DMS153 treated with DMSO at 0.1 percent for 48 hours (cell line): ENCODE data around the gene TMEM269.
"Not testable (repeated sequence)": the region's sequence is repeated elsewhere in the genome, so short reads cannot be mapped to it uniquely, and the experiment has no call there.

ENCODE experiments used
- DNase-seq: peaks from one replicate; lab custom pipeline; 2025; ENCODE audit not compliant: unreplicated experiment; lab: John Stamatoyannopoulos, UW

Gene TMEM269

DNA sequence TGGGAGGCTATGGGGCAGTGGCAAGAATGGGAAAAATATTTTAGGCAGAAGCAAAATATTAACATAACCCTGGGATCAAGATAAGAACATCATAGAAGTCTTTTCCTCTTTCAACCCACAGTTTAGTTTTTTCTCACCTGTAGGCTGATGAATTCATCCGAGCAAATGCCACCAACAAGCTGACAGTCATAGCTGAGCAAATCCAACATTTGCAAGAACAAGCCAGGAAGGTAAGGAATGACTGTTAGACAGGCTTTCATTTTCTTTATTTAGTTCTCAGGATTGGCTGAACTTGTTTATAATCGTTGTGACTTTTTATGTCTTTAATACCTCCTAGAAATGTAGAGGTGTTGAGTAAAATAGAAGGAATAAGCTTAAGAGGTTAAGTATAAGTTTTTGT is 11.4 kb upstream of the TMEM269 start:
- no peak for DNase-seq

DNA sequence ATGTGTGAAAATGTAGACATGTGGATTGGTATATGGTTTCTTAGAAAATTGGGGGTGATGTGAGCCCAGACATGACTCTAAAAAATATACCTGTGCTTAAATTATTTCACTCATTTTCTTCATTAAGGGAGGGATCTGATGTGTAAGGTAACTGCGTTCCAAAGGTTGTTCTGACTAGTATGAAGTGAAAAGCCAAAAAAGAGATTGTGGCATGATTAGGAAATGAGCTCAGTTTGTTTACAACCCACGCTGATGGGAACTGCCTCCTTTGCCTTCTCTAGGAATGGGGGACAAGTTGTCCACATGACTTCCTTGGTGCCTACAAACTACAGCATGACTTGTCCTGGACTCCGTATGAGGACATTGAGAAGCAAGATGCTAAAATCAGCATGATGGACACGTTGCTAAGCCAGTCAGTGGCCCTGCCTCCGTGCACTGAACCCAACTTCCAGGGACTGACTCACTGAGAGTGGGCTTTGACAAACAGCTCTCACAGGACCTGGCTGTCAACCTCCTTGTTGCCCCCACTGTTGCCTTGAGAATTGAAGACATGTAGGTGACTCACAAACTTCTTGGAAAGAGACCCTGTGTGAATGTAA is 9.8 kb upstream of the TMEM269 start:
- DNase-seq, result no peak

DNA sequence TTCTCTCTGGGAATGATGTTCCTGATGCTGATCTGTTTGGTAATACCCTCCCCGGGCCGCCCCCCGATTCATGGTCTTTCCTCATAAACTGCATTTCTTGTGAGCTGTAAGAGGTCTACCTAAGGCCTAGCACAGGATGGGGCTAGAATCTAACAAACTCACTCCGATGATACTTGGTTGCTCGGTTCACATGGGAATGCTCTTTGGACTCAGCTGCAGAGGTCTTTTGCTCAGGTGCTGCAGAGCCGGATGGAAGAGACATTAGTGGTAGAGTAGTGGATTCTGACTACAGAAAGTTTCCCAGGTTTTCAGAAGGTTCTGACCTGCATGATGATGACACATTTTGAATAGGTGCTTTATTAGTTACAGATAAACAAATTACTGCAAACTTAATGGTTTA is 8.3 kb upstream of the TMEM269 start:
- DNase-seq, result no peak

- peak; percentile 40 for DNase-seq
Observed at GRCh38 chr1:42777852-42778251, 6.9 kb upstream of the TMEM269 start.

- DNase-seq, result no peak
Observed at GRCh38 chr1:42779725-42780124, 5.1 kb upstream of the TMEM269 start.

- no peak for DNase-seq
Observed at GRCh38 chr1:42780176-42780575, 4.6 kb upstream of the TMEM269 start.

DNA sequence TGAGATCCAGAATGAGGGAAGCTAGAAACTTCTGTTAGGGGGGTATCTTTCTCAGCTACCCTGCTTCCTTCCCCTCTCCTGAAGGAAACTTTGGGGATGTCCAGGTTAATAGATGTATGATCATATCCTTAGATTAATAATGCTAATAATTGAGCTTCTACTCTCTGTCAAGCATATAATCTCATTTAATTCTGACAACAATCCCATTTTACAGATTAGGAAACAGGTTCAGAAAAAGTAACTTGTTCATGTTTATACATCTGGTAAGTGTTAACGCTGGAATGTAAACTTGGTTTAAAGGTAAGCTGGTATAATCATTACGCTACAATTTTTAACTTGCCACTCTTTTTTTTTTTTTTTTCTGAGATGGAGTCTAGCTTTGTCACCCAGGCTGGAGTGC is 1.7 kb upstream of the TMEM269 start:
- no peak for DNase-seq

DNA sequence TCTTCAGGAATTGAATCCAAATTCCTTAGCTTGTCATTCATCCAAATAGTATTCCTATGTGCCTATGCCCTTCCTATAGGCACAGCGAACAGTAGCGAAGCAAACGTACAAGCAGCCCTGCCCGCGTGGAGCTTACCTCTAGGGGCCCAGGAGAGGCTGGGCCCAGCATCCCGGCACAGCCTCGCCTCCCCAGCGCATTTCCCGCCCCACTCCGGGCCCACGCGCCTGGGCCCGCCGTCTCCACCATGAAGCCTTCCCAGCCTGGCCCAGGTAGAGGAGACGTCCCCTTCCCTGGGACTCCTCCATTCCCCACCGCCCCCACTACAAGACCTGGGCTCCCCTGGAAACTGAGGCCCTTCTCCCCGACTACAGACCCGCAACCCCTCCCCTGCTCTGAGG is 245 bp upstream of the TMEM269 start:
- DNase-seq, result no peak

- DNase-seq, result no peak
Observed at GRCh38 chr1:42786097-42786496, 1.3 kb downstream of the TMEM269 start.

DNA sequence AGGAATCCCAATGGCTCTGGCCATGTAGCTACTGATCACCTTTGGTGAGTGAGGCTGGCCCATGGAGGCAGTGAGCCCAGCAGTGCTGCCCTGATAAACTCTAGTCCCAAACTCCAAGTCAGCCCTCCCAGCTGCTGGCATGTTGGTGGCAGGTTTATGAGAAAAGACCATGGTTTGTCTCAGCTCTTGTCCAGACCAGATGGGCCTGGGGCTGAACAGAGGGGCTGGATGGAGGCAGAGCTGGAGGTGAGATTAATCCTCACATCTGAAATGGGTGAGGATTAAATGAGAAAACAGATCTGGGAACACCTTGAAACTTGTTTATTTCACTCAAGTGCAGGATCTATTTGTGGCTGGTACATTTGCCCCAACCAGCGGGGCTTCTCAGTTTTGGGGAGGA is 3.2 kb downstream of the TMEM269 start:
- DNase-seq, result no peak

- DNase-seq, result no peak
Observed at GRCh38 chr1:42793824-42794223, 9.0 kb downstream of the TMEM269 start.

DNA sequence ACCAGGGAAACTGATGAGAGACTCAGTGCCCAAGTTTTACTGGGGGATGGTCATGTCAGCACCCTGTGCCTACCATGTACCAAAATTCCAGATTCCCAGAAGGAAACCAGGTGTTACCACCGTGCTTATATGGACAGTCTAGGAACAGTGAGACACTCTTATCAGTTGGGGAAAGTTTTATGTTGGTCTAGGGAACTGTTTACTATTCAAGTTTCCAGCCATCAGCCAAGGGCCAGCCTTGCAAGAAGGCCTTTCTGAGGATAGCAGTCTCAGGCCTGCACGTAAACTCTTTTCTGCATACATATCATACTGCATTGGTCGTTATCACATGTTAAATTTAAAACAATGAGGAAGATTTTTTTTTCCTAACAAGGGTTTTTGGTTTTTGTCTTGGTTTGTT is 12.6 kb downstream of the TMEM269 start:
- no peak for DNase-seq

GRCh38 chr1:42797979-42798378 is 13.2 kb downstream of the TMEM269 start:
- DNase-seq, result no peak

DNA sequence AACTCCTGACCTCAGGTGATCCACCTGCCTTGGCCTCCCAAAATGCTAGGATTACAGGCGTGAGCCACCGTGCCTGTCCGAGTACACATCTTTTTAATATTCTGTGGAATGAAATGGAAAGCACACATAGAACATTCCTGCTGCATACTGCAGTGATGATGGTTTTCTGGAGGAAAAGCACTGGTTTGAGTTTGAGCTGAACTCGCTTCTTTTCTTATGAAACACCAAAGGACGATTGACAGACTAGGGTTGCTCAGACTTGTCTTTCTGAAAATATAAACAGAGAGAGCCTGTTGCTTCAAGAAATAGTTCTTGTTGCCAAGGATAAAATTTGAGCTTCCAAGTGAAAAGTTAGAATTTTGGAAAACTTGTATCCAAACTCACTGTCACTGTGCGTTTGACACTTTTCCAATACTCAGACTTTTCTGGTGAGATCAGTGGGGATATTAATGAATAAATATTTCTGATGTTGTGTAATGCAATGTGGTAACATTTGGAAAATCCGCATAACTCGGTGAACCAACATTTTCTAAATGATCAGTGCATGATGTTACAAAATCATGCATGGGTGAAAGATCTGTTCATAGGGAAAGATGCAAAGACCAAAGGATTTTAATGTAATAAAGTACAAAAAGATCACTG is 17.2 kb downstream of the TMEM269 start:
- DNase-seq, result no peak

DNA sequence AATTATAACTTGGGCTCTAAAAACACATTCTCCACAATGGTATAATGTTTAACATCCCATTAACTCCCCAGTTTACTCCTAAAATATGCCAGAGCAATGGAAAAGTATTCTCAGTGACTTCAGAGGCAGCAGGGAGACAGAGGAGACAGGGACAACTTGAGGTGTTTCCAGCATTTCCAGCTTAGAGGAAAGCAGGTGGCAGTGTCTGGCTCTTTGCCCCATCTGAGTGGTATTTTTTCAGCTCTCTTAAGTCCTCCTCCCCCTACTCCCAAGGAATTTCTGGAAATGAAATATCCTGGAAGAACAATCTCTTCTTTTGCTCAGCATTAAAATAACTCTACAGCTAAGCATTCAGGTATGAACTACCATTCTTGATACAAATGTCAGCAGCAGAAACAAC is 21.4 kb downstream of the TMEM269 start:
- no peak for DNase-seq

GRCh38 chr1:42806593-42806992 is 21.8 kb downstream of the TMEM269 start:
- DNase-seq, result no peak

- no peak for DNase-seq
Observed at GRCh38 chr1:42807056-42807668, 22.4 kb downstream of the TMEM269 start.

GRCh38 chr1:42814815-42815214 is 30.0 kb downstream of the TMEM269 start:
- DNase-seq, result not testable (repeated sequence)

DNA sequence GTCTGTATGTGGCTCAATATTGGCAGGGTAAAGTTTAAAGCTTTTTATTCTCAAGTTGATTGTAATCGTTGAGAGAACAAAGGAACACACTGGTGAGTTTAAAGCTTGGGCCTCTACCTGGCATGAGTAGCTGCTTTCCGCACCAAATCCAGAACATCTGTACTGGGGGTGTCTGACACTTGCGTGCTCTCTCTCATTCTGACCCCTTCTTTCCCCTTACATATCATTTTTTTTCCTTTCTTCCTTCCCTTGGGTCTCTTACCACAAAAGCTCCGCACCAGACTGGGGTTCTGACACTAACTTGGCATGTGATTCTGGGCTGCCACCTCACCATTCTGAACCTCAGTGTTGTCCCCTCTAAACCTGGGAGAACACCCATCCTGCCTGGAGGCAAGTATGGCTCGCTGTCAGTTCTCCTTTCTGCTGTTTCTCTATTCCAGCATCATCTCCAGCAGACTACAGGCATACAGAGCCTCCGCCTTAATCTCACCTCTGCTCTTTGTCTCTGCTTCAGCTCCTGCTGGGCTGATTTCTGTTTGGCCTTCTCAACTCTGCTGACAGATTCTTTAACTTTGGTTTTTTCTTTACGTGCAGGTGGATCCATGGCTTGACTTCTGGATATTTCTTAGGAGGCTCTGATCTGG is 31.3 kb downstream of the TMEM269 start:
- peak; percentile 83 for DNase-seq

DNA sequence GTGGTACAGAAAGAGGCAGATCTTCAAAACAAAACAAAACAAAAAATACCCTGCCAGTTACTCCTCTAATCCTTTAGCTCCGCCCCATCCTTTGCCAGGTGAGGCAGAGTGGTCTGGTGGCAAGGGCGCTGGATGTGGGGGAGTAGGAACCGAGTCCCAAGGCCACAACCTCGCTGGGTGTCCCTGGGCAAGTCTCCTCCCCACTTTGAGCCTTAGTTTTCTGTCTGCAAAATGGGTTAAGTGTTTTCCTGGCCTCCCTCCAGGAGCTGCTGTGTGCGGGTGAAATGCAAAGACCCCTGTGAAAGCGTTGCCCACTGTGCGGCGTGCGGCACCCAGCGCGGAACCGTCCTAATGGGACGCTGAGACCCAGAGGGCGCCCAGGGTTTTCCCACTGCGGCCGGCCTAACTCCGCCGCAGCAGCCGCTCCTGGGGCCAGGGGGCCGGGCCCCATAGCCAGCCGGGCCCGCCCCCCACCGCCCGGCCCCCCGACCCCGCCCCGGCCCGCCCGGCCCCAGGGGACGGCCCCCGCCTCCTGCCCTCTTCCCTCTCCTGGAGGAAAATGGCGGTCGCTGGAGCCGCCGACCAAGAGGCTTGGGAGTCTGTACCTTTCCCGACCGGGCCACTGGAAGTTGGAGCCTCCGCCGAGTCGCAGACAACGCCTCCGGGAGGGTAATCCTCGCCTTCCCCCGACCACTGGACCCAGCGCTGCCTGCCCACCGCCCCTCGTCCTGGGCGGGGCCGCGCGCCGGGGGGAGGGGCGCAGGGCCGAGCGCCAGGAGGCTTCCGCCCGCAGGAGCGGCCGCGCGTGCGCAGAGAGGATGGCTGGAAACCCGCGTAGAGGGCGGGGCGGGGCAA is 32.0 kb downstream of the TMEM269 start, which contains the start of the genes ERMAP and SVBP:
Gene ERMAP (plus strand): TSS at position 538 of the 855 bp plus-strand sequence. CDS start 13,327 bp downstream, outside the sequence.
Gene SVBP (minus strand): TSS at position 813 of the 855 bp plus-strand sequence. CDS start 853 bp downstream, outside the sequence.
- DNase-seq, result peak; percentile 95

DNA sequence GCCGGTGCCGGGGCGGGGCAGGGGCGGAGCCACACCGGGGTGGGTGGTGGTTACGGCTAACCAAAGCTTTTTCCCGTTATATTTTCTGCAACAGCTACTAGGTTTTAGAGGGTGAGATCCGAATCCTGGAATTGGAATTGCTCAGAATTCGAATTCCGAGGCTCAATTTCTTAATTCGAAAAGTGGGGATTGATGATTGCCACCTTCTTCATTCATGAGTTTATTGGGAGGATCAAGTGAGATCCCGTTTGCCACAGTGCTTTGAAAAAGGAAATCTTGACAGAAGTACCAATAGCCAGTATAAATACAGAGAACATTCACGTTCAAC is 32.6 kb downstream of the TMEM269 start:
- DNase-seq, result no peak
